CD4-positive, alpha-beta memory T cell (primary cell): Measurements from ENCODE around the gene SRSF1. TPM values are rescaled to one million over a fixed set of nuclear protein-coding genes. Genes with fewer than 3 reads are reported as not detected.

Experiments
- CTCF ChIA-PET: fragments of 350-600 bp; sonication (Branson Sonifier 250); formaldehyde crosslinking; loops from one replicate; lab custom pipeline; 2021; ENCODE audit warnings: inconsistent platforms; ENCODE audit not compliant: partially characterized antibody; lab: Charles Lee
- POLR2A ChIA-PET: fragments of 350-600 bp; sonication (Branson Sonifier 250); formaldehyde crosslinking; loops from one replicate; lab custom pipeline; 2021; ENCODE audit not compliant: partially characterized antibody; lab: Charles Lee
- DNase-seq, 5 donors: peaks; one replicate each; pipeline versions ENCODE4 v3.0.0 to v3.0.0-alpha.2; 2020 to 2022; ENCODE audit warnings: mixed read lengths in 1 of 5
- H3K27ac ChIP-seq: one replicate; pipeline ENCODE4 v1.7.0; 2013; ENCODE audit warnings: low read depth, low read length
- H3K27me3 ChIP-seq: 2 replicates; pipeline ENCODE4 v1.7.0; 2013; ENCODE audit warnings: mild to moderate bottlenecking, low read length, moderate library complexity; ENCODE audit not compliant: insufficient read depth
- H3K36me3 ChIP-seq: 2 replicates; pipeline ENCODE4 v1.7.0; 2013; ENCODE audit warnings: mild to moderate bottlenecking, low read length, moderate library complexity; ENCODE audit not compliant: insufficient read depth
- H3K4me1 ChIP-seq: 2 replicates; pipeline ENCODE4 v1.7.0; 2013; ENCODE audit warnings: mild to moderate bottlenecking, low read length, moderate library complexity; ENCODE audit not compliant: insufficient read depth
- H3K4me3 ChIP-seq, 2 donors: one replicate each; pipeline ENCODE4 v1.7.0; 2013; ENCODE audit warnings: low read length in 2 of 2, mild to moderate bottlenecking in 1 of 2
- H3K9me3 ChIP-seq, 2 donors: one replicate each; pipeline ENCODE4 v1.7.0; 2013; ENCODE audit warnings: low read length in 2 of 2, control low read depth in 1 of 2; ENCODE audit not compliant: control insufficient read depth in 1 of 2
- H3K27ac Mint-ChIP-seq, 7 donors: one replicate each; pipeline ENCODE4 v1.8.0; 2020 to 2021; ENCODE audit warnings: mixed read lengths in 7 of 7, mild to moderate bottlenecking in 6 of 7, inconsistent platforms in 3 of 7, moderate library complexity in 3 of 7
- H3K27me3 Mint-ChIP-seq, 2 donors: one replicate each; pipeline ENCODE4 v1.8.0; 2020 to 2021; ENCODE audit warnings: mixed read lengths in 2 of 2
- H3K36me3 Mint-ChIP-seq, 2 donors: one replicate each; pipeline ENCODE4 v1.8.0; 2020 to 2021; ENCODE audit warnings: mixed read lengths in 2 of 2, inconsistent platforms in 1 of 2, mild to moderate bottlenecking in 1 of 2
- H3K4me1 Mint-ChIP-seq, 4 donors: one replicate each; pipeline ENCODE4 v1.8.0; 2020 to 2021; ENCODE audit warnings: mixed read lengths in 4 of 4, mild to moderate bottlenecking in 1 of 4
- H3K4me3 Mint-ChIP-seq, 8 donors: one replicate each; pipeline ENCODE4 v1.8.0; 2020 to 2021; ENCODE audit warnings: mixed read lengths in 8 of 8, mild to moderate bottlenecking in 7 of 8, moderate library complexity in 6 of 8, inconsistent platforms in 3 of 8
- H3K9me3 Mint-ChIP-seq, 8 donors: one replicate each; pipeline ENCODE4 v1.8.0; 2020 to 2021; ENCODE audit warnings: mixed read lengths in 8 of 8, mild to moderate bottlenecking in 5 of 8, inconsistent platforms in 3 of 8, moderate library complexity in 1 of 8
- intact Hi-C: fragments of 100-400 bp; cut with micrococcal nuclease; formaldehyde crosslinking; loops from one replicate; pipeline ENCODE4 v1.15.1; 2023
- polyA plus RNA-seq, 2 donors: library from polyadenylated mRNA; unstranded; fragments of 300-500 nt; fragmentation: Illumina TruSeq; gene quantifications; one replicate each; pipeline ENCODE4 v1.2.3, GENCODE V29; 2021
- total RNA-seq, 2 experiments: library from RNA; stranded (reverse); gene quantifications; one replicate each; pipeline ENCODE4 v1.2.3, GENCODE V29; 2021

SRSF1 gene
- total and polyA plus RNA-seq, 4 experiments from 2014 or later = 32.4 to 257 (median 151) TPM

GRCh38 chr17:57985675-57985974 lies 21.4 kb downstream of the SRSF1 start:
- H3K36me3 Mint-ChIP-seq = peaks cover 17 to 60% of the 10 kb centered on the region in 2 donors
- no peak for DNase-seq
- H3K9me3 Mint-ChIP-seq = no peaks in the 10 kb centered on the region
- peak overlapping the region; percentile 23 to 95 (median 42) for H3K4me3 Mint-ChIP-seq
- POLR2A ChIA-PET = interaction anchor here (0.6 to 7.0 kb wide), 5 partner anchors 21 to 135 kb away, joined by 3 to 85 read pairs (median 11); partner anchors contain the start of genes CUEDC1, DYNLL2, MRPS23 and SRSF1
- intact Hi-C loops = loop anchor here (5.0 kb wide), 1 partner anchor 97 kb away; the partner anchor contains the start of gene DYNLL2
- H3K36me3 ChIP-seq = peaks cover 5% of the 10 kb centered on the region
- CTCF ChIA-PET = interaction anchor here (0.7 to 3.6 kb wide), 6 partner anchors 13 to 136 kb away, joined by 3 to 70 read pairs (median 5); no protein-coding TSS in a partner anchor
- H3K27me3 Mint-ChIP-seq = no peaks in the 10 kb centered on the region
- H3K27me3 ChIP-seq = no peaks in the 10 kb centered on the region
- H3K4me1 ChIP-seq = peaks cover 66% of the 10 kb centered on the region
- H3K27ac ChIP-seq = no peak overlapping the region
- peak overlapping the region in 4 of 7 donors; percentile 27 to 80 (median 46) for H3K27ac Mint-ChIP-seq
- no peaks in the 10 kb centered on the region for H3K9me3 ChIP-seq
- H3K4me3 ChIP-seq = no peak overlapping the region
- H3K4me1 Mint-ChIP-seq = peaks cover 55 to 86% (median 72%) of the 10 kb centered on the region in 4 donors

- H3K4me1 ChIP-seq = peaks cover 66% of the 10 kb centered on the region
- no peaks in the 10 kb centered on the region for H3K27me3 Mint-ChIP-seq
- H3K36me3 Mint-ChIP-seq = peaks cover 20 to 65% of the 10 kb centered on the region in 2 donors
- H3K27ac Mint-ChIP-seq = peak overlapping the region in 3 of 7 donors; percentile 37 to 70 (median 55)
- no peak overlapping the region for H3K27ac ChIP-seq
- intact Hi-C loops = loop anchor here (5.0 kb wide), 1 partner anchor 97 kb away; the partner anchor contains the start of gene DYNLL2
- CTCF ChIA-PET = interaction anchor here (0.7 to 3.6 kb wide), 5 partner anchors 13 to 137 kb away, joined by 3 to 70 read pairs (median 5); no protein-coding TSS in a partner anchor
- H3K4me1 Mint-ChIP-seq = peaks cover 56 to 91% (median 75%) of the 10 kb centered on the region in 4 donors
- no peak for DNase-seq
- H3K36me3 ChIP-seq = peaks cover 5% of the 10 kb centered on the region
- H3K27me3 ChIP-seq = no peaks in the 10 kb centered on the region
- no peaks in the 10 kb centered on the region for H3K9me3 ChIP-seq
- no peak overlapping the region for H3K4me3 ChIP-seq
- POLR2A ChIA-PET = interaction anchor here (0.6 to 7.0 kb wide), 5 partner anchors 22 to 135 kb away, joined by 3 to 85 read pairs (median 11); partner anchors contain the start of genes CUEDC1, DYNLL2, MRPS23 and SRSF1
- H3K9me3 Mint-ChIP-seq = no peaks in the 10 kb centered on the region
- H3K4me3 Mint-ChIP-seq = peak overlapping the region; percentile 36 to 95 (median 64)
Observed at GRCh38 chr17:57984936-57985674, 21.9 kb downstream of the SRSF1 start.

- POLR2A ChIA-PET = interaction anchor here (7.0 kb wide), 1 partner anchor 22 kb away, joined by 85 read pairs; the partner anchor contains the start of gene SRSF1
- H3K4me3 ChIP-seq = no peak overlapping the region
- H3K9me3 Mint-ChIP-seq = no peaks in the 10 kb centered on the region
- H3K4me1 ChIP-seq = peaks cover 64% of the 10 kb centered on the region
- intact Hi-C loops = no loop called here
- CTCF ChIA-PET = interaction anchor here (0.7 to 3.6 kb wide), 4 partner anchors 14 to 123 kb away, joined by 3 to 70 read pairs (median 6); no protein-coding TSS in a partner anchor
- peak overlapping the region in 7 of 8 donors; percentile 0 to 73 (median 43) for H3K4me3 Mint-ChIP-seq
- peaks cover 5% of the 10 kb centered on the region for H3K36me3 ChIP-seq
- H3K27ac ChIP-seq = no peak overlapping the region
- peaks cover 54 to 84% (median 70%) of the 10 kb centered on the region in 4 donors for H3K4me1 Mint-ChIP-seq
- no peak for DNase-seq
- no peaks in the 10 kb centered on the region for H3K9me3 ChIP-seq
- no peaks in the 10 kb centered on the region for H3K27me3 Mint-ChIP-seq
- no peaks in the 10 kb centered on the region for H3K27me3 ChIP-seq
- peaks cover 20 to 70% of the 10 kb centered on the region in 2 donors for H3K36me3 Mint-ChIP-seq
- H3K27ac Mint-ChIP-seq = peak overlapping the region in 5 of 7 donors; percentile 13 to 82 (median 55)
Observed at GRCh38 chr17:57984261-57984890, 22.7 kb downstream of the SRSF1 start.

GRCh38 chr17:57983446-57983845 lies 23.6 kb downstream of the SRSF1 start:
- POLR2A ChIA-PET = interaction anchor here (0.8 to 2.8 kb wide), 6 partner anchors 11 to 29 kb away, joined by 3 to 13 read pairs (median 4); partner anchors contain the start of gene SRSF1
- CTCF ChIA-PET = interaction anchor here (0.6 to 1.6 kb wide), 9 partner anchors 9 to 1269 kb away, joined by 3 to 5 read pairs (median 3); partner anchors contain the start of gene CUEDC1

GRCh38 chr17:57982452-57983170 lies 24.4 kb downstream of the SRSF1 start:
- H3K27ac ChIP-seq = no peak overlapping the region
- Mint-ChIP-seq H3K36me3 (peaks cover 34 to 81% of the 10 kb centered on the region in 2 donors), H3K27ac (peak overlapping the region in 6 of 7 donors; percentile 1 to 82 (median 40)), H3K27me3 (no peaks in the 10 kb centered on the region), H3K4me1 (peaks cover 51 to 80% (median 67%) of the 10 kb centered on the region in 4 donors), H3K9me3 (no peaks in the 10 kb centered on the region), H3K4me3 (peak overlapping the region in 6 of 8 donors; percentile 36 to 73 (median 46))
- no peaks in the 10 kb centered on the region for H3K9me3 ChIP-seq
- H3K4me1 ChIP-seq = peaks cover 56% of the 10 kb centered on the region
- CTCF ChIA-PET = interaction anchor here (0.9 to 2.2 kb wide), 11 partner anchors 8 to 91 kb away, joined by 3 to 7 read pairs (median 3); partner anchors contain the start of gene CUEDC1
- POLR2A ChIA-PET = interaction anchor here (0.8 to 2.8 kb wide), 6 partner anchors 11 to 28 kb away, joined by 3 to 13 read pairs (median 4); partner anchors contain the start of gene SRSF1
- H3K27me3 ChIP-seq = no peaks in the 10 kb centered on the region
- H3K4me3 ChIP-seq = no peak overlapping the region
- H3K36me3 ChIP-seq = peaks cover 19% of the 10 kb centered on the region
- intact Hi-C loops = no loop called here
- DNase-seq = no peak

More at GRCh38 chr17:57983446-57983845, 23.6 kb downstream of the SRSF1 start:
- H3K4me3 ChIP-seq = no peak overlapping the region
- no peak overlapping the region for H3K27ac ChIP-seq
- no peaks in the 10 kb centered on the region for H3K9me3 ChIP-seq
- H3K36me3 ChIP-seq = peaks cover 13% of the 10 kb centered on the region
- peaks cover 56% of the 10 kb centered on the region for H3K4me1 ChIP-seq
- Mint-ChIP-seq H3K4me3 (peak overlapping the region in 7 of 8 donors; percentile 8 to 73 (median 42)), H3K9me3 (no peaks in the 10 kb centered on the region), H3K27me3 (no peaks in the 10 kb centered on the region), H3K36me3 (peaks cover 27 to 74% of the 10 kb centered on the region in 2 donors), H3K27ac (peak overlapping the region in 4 of 7 donors; percentile 3 to 55 (median 36)), H3K4me1 (peaks cover 51 to 81% (median 65%) of the 10 kb centered on the region in 4 donors)
- no peaks in the 10 kb centered on the region for H3K27me3 ChIP-seq
- DNase-seq = no peak
- intact Hi-C loops = no loop called here

- H3K4me1 ChIP-seq = peaks cover 42% of the 10 kb centered on the region
- Mint-ChIP-seq H3K27ac (peak overlapping the region in 2 of 7 donors; percentile 5 to 45), H3K4me1 (peaks cover 45 to 60% (median 54%) of the 10 kb centered on the region in 4 donors), H3K36me3 (peaks cover 50 to 85% of the 10 kb centered on the region in 2 donors), H3K4me3 (no peak overlapping the region), H3K27me3 (no peaks in the 10 kb centered on the region), H3K9me3 (no peaks in the 10 kb centered on the region)
- H3K27me3 ChIP-seq = no peaks in the 10 kb centered on the region
- no peak overlapping the region for H3K27ac ChIP-seq
- ChIA-PET POLR2A (no interaction called here), CTCF (interaction anchor here (1.5 to 2.2 kb wide), 4 partner anchors 16 to 27 kb away, joined by 3 to 11 read pairs (median 7); partner anchors contain the start of gene SRSF1)
- no peak overlapping the region for H3K4me3 ChIP-seq
- no peak for DNase-seq
- H3K9me3 ChIP-seq = no peaks in the 10 kb centered on the region
- intact Hi-C loops = no loop called here
- peaks cover 39% of the 10 kb centered on the region for H3K36me3 ChIP-seq
Observed at GRCh38 chr17:57980522-57980921, 26.5 kb downstream of the SRSF1 start.
